ENCODE results near the gene FERMT3. TPM values are rescaled to one million over a fixed set of nuclear protein-coding genes. Genes with fewer than 3 reads are reported as not detected.
A peak's percentile ranks its signal among the peaks of the same experiment; 100 is the strongest.

Gene FERMT3
- total and polyA plus RNA-seq, 2 of the 13 experiments (the other 11 are each of a cell fraction or from before 2014, with no cell fraction given) = 0.29 TPM; not detected in 1

- TF ChIP-seq, protein P1, sequence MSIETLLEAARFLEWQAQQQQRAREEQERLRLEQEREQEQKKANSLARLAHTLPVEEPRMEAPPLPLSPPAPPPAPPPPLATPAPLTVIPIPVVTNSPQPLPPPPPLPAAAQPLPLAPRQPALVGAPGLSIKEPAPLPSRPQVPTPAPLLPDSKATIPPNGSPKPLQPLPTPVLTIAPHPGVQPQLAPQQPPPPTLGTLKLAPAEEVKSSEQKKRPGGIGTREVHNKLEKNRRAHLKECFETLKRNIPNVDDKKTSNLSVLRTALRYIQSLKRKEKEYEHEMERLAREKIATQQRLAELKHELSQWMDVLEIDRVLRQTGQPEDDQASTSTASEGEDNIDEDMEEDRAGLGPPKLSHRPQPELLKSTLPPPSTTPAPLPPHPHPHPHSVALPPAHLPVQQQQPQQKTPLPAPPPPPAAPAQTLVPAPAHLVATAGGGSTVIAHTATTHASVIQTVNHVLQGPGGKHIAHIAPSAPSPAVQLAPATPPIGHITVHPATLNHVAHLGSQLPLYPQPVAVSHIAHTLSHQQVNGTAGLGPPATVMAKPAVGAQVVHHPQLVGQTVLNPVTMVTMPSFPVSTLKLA (IDR thresholded peaks at IDR 0.05) = peak; percentile 36; the same call in 1 of the 2 replicates
- no peak for TF ChIP-seq U2AF2 (IDR thresholded peaks at IDR 0.05; ENCODE audit: low read depth, low read length)
- TF ChIP-seq EZH2 (conservative IDR thresholded peaks at IDR 0.05; ENCODE audit: low read depth, low read length) = no peak
- no peak; the same call in none of the 2 replicates for TF ChIP-seq ATF1 (CRISPR knock-in tag; IDR thresholded peaks at IDR 0.05)
- TF ChIP-seq HMG20A (CRISPR knock-in tag; IDR thresholded peaks at IDR 0.05; ENCODE audit: borderline replicate concordance) = no peak
- TF ChIP-seq ZKSCAN5 (CRISPR knock-in tag; IDR thresholded peaks at IDR 0.05) = no peak
- no peak for TF ChIP-seq SYNCRIP (IDR thresholded peaks at IDR 0.05; ENCODE audit: insufficient read depth, low read depth, low read length)
- TF ChIP-seq SIN3A (IDR thresholded peaks at IDR 0.05; ENCODE audit: borderline replicate concordance, low read depth, low read length) = peak; percentile 64; the same call in 1 of the 2 replicates
- no peak for TF ChIP-seq ZSCAN29 (CRISPR knock-in tag; conservative IDR thresholded peaks at IDR 0.05)
- TF ChIP-seq AGO1 (IDR thresholded peaks at IDR 0.05; ENCODE audit: low read depth, low read length, poor library complexity, severe bottlenecking) = no peak
- TF ChIP-seq, protein P2, sequence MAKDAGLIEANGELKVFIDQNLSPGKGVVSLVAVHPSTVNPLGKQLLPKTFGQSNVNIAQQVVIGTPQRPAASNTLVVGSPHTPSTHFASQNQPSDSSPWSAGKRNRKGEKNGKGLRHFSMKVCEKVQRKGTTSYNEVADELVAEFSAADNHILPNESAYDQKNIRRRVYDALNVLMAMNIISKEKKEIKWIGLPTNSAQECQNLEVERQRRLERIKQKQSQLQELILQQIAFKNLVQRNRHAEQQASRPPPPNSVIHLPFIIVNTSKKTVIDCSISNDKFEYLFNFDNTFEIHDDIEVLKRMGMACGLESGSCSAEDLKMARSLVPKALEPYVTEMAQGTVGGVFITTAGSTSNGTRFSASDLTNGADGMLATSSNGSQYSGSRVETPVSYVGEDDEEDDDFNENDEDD (CRISPR knock-in tag; IDR thresholded peaks at IDR 0.05; ENCODE audit: borderline replicate concordance) = peak; percentile 78
- peak; percentile 89; the same call in 1 of the 2 replicates for TF ChIP-seq TSC22D2 (CRISPR knock-in tag; IDR thresholded peaks at IDR 0.05; ENCODE audit: borderline replicate concordance)
- no peak for TF ChIP-seq ZNF296 (CRISPR knock-in tag; conservative IDR thresholded peaks at IDR 0.05)
- TF ChIP-seq JUND (CRISPR knock-in tag; IDR thresholded peaks at IDR 0.05) = no peak
- TF ChIP-seq IRX3 (CRISPR knock-in tag; IDR thresholded peaks at IDR 0.05; ENCODE audit: borderline replicate concordance, low read depth) = no peak
- no peak for TF ChIP-seq ZNF512B (CRISPR knock-in tag; IDR thresholded peaks at IDR 0.05; ENCODE audit: borderline replicate concordance)
- no peak for TF ChIP-seq ZNF597 (CRISPR knock-in tag; IDR thresholded peaks at IDR 0.05)
- no peak for TF ChIP-seq SNAPC5 (CRISPR knock-in tag; IDR thresholded peaks at IDR 0.05; ENCODE audit: borderline replicate concordance)
- no peak for TF ChIP-seq CENPBD1 (CRISPR knock-in tag; IDR thresholded peaks at IDR 0.05; ENCODE audit: borderline replicate concordance, low read depth)
Measured at GRCh38 chr11:64185693-64186491, 20.6 kb upstream of the FERMT3 start, which contains the start of gene STIP1 (continued).
